Parathyroid adenoma (tissue), 2 donors: ENCODE results near the gene PID1.

Experiments used
- H2AFZ ChIP-seq: fragments of 300-600 bp; sonication (generic); one replicate; pipeline ENCODE4 v1.7.0; 2017; ENCODE audit warnings: antibody characterized with exemption, mild to moderate bottlenecking
- H3K27ac ChIP-seq: fragments of 300-600 bp; sonication (generic); one replicate; pipeline ENCODE4 v1.7.0; 2017
- H3K27me3 ChIP-seq: fragments of 300-600 bp; sonication (generic); one replicate; pipeline ENCODE4 v1.7.0; 2017; ENCODE audit warnings: low read length; ENCODE audit not compliant: control insufficient read depth, insufficient read depth
- H3K36me3 ChIP-seq: fragments of 300-600 bp; sonication (generic); one replicate; pipeline ENCODE4 v1.7.0; 2017; ENCODE audit warnings: low read length; ENCODE audit not compliant: control insufficient read depth, insufficient read depth
- H3K4me1 ChIP-seq: fragments of 300-600 bp; sonication (generic); one replicate; pipeline ENCODE4 v1.7.0; 2017; ENCODE audit warnings: control low read depth
- H3K4me2 ChIP-seq: fragments of 300-600 bp; sonication (generic); one replicate; pipeline ENCODE4 v1.7.0; 2017; ENCODE audit warnings: low read length
- H3K4me3 ChIP-seq: fragments of 300-600 bp; sonication (generic); one replicate; pipeline ENCODE4 v1.7.0; 2017; ENCODE audit warnings: low read depth, low read length
- H3K79me2 ChIP-seq: fragments of 300-600 bp; sonication (generic); one replicate; pipeline ENCODE4 v1.7.0; 2017; ENCODE audit warnings: control low read depth
- H3K9ac ChIP-seq: fragments of 300-600 bp; sonication (generic); one replicate; pipeline ENCODE4 v1.7.0; 2017; ENCODE audit warnings: mild to moderate bottlenecking
- H3K9me3 ChIP-seq: fragments of 300-600 bp; sonication (generic); one replicate; pipeline ENCODE4 v1.7.0; 2017; ENCODE audit warnings: low read length; ENCODE audit not compliant: control insufficient read depth
- CTCF ChIP-seq: fragments of 300-600 bp; sonication (generic); IDR thresholded peaks from one replicate; pipeline ENCODE4 v1.7.0; 2017; ENCODE audit warnings: antibody characterized with exemption, mild to moderate bottlenecking
- donor health status: primary hyperparathyroidism.

Gene PID1

DNA sequence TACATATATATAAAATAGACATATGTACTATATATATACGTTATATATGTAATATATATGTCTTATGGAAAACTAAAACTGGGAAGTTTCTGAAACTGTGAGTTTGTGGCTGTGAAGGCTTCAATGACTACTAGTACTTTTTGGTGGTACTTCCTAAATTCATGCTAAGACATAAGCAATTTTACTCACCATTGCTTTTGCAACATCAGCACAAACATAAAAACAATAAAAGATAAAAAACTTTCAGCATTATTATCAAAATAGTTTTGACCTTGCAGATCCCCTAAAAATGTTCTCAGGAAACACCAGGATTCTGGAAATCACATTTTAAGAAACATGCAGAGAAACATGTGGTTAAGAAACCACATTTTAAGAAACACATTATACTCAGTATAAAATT is 269.9 kb downstream of the PID1 start:
- Histone ChIP-seq H3K9me3 (no peaks in the 10 kb centered on the region), H3K79me2 (no peaks in the 10 kb centered on the region), H3K27me3 (no peaks in the 10 kb centered on the region), H3K4me2 (no peak overlapping the region), H2AFZ (no peak overlapping the region), H3K4me3 (no peak overlapping the region), H3K9ac (no peak overlapping the region), H3K4me1 (no peaks in the 10 kb centered on the region), H3K36me3 (no peaks in the 10 kb centered on the region), H3K27ac (no peak overlapping the region)
- no peak for TF ChIP-seq CTCF

DNA sequence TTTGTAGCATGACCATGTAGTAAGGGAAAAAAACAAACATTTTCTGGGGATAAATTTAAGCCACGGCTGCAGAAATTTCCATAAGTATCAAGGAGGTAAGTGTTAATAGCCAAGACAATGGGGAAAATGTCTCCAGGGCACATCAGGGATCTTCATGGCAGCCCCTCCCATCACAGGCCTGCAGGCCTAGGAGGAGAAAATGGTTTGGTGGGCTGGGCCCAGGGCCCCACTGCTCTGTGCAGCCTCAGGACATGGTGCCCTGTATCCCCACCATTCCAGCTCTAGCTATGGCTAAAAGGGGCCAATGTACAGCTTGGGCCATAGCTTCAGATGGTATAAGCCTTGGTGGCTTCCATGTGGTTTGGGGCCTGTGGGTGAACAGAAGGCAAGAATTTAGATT is 271.8 kb downstream of the PID1 start:
- H3K4me3 ChIP-seq = no peak overlapping the region
- H3K9me3 ChIP-seq = no peaks in the 10 kb centered on the region
- H3K4me2 ChIP-seq = no peak overlapping the region
- no peaks in the 10 kb centered on the region for H3K4me1 ChIP-seq
- no peak for TF ChIP-seq CTCF
- no peaks in the 10 kb centered on the region for H3K79me2 ChIP-seq
- H3K27ac ChIP-seq = no peak overlapping the region
- H3K36me3 ChIP-seq = no peaks in the 10 kb centered on the region
- no peak overlapping the region for H2AFZ ChIP-seq
- H3K9ac ChIP-seq = no peak overlapping the region
- no peaks in the 10 kb centered on the region for H3K27me3 ChIP-seq

DNA sequence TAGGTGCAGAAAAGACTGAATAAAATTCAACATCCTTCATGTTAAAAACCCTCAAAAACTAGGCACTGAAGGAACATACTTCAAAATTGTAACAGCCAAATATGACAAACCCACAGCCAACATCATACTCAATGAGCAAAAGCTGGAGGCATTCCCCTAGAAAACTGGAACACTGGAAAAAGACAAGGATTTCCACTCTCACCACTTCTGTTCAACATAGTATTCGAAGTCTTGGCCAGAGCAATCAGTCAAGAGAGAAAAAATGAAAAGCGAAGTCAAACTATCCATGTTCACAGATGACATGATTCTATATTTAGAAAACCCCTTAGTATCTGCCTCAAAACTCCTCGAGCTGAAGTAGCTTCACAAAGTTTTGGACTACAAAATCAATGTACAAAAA is 282.3 kb downstream of the PID1 start:
- Histone ChIP-seq H3K79me2 (no peaks in the 10 kb centered on the region), H3K27ac (no peak overlapping the region), H3K9me3 (no peaks in the 10 kb centered on the region), H3K4me2 (no peak overlapping the region), H3K4me3 (no peak overlapping the region), H3K36me3 (no peaks in the 10 kb centered on the region), H3K27me3 (no peaks in the 10 kb centered on the region), H3K4me1 (no peaks in the 10 kb centered on the region), H2AFZ (no peak overlapping the region), H3K9ac (no peak overlapping the region)
- no peak for TF ChIP-seq CTCF

DNA sequence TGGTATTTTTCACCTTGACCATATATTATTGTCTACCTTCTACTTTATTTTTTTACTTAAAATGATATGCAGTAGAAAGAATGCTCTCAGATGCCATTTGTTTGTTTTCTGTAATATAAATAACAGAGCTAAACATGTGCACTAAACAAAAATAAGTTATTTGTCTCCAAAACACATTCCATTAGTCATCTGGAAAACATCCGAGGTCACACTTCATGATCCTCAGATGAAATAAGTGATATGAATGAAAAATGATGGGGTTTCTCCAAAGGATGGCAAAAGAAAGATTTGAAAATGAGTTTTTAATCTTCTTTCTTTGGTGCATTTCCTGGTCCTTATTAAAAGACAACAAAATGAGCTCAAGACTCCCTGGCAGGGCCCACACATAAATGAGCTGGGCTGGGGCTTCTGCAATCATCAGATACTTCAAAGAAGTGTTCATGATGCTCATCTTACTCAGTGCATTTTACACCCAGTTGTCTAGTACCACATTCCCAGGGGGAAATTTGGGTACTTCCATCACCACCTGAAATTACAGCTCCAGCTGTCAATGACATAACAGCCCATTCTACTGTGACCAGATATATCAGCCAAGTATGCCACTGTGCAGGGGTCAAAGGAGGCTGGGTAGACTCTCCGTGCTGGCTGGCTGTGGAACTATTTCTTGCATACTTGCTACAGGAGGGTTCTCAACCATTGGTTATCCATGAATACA is 283.5 kb downstream of the PID1 start:
- no peak overlapping the region for H3K4me3 ChIP-seq
- no peaks in the 10 kb centered on the region for H3K79me2 ChIP-seq
- H3K4me1 ChIP-seq = no peaks in the 10 kb centered on the region
- no peaks in the 10 kb centered on the region for H3K36me3 ChIP-seq
- no peaks in the 10 kb centered on the region for H3K27me3 ChIP-seq
- no peak for TF ChIP-seq CTCF
- H3K4me2 ChIP-seq = no peak overlapping the region
- H3K27ac ChIP-seq = no peak overlapping the region
- no peak overlapping the region for H2AFZ ChIP-seq
- H3K9ac ChIP-seq = no peak overlapping the region
- H3K9me3 ChIP-seq = no peaks in the 10 kb centered on the region

DNA sequence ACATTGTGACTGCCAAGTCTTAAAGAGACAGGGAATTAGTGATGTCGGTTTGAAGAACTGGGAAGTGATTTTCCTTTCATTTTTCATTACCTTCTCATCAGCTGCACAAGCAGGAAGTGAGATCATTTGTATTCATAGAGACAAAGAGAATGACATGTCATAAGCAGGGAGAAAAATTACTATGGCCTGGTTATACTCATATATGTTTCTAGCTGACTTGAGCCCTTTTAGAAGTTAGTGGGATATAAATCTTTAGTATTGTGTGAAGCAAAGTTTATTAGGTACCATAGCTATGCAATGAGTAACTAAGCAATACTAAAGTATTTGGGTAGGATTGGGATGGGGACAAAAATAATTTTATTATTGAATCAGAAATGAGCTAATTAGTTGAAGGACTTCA is 284.1 kb downstream of the PID1 start:
- Histone ChIP-seq H3K4me1 (no peaks in the 10 kb centered on the region), H3K79me2 (no peaks in the 10 kb centered on the region)

More for the DNA sequence above, 284.1 kb downstream of the PID1 start:
- Histone ChIP-seq H3K9ac (no peak overlapping the region), H3K4me2 (no peak overlapping the region), H3K36me3 (no peaks in the 10 kb centered on the region), H3K27ac (no peak overlapping the region), H3K27me3 (no peaks in the 10 kb centered on the region), H3K4me3 (no peak overlapping the region), H3K9me3 (no peaks in the 10 kb centered on the region), H2AFZ (no peak overlapping the region)
- no peak for TF ChIP-seq CTCF
